Keratinocyte (primary cell): ENCODE data around the gene DHRS4. TPM values are rescaled to one million over a fixed set of nuclear protein-coding genes. Genes with fewer than 3 reads are reported as not detected.
"Not testable (repeated sequence)": the region's sequence is repeated elsewhere in the genome, so short reads cannot be mapped to it uniquely, and the experiment has no call there.

ENCODE experiments used
- DNase-seq: peaks from one replicate; pipeline ENCODE4 v3.0.0-alpha.2; 2011; ENCODE audit warnings: low read depth, missing footprints, low spot score
- FAIRE-seq: peaks from 2 replicates; lab custom pipeline; 2011; peaks lifted over from hg19 to GRCh38; lab: Jason Lieb, UNC
- H2AFZ ChIP-seq: 2 replicates; pipeline ENCODE4 v1.6.0; 2012; ENCODE audit warnings: low read length, control low read depth, inconsistent platforms; ENCODE audit not compliant: control insufficient read depth
- H3K27ac ChIP-seq: 2 replicates; pipeline ENCODE4 v1.5.1; 2011; ENCODE audit warnings: low read length; ENCODE audit not compliant: control insufficient read depth, insufficient read depth
- H3K27me3 ChIP-seq: 3 replicates; pipeline ENCODE4 v1.6.0; 2011; ENCODE audit warnings: low read length; ENCODE audit not compliant: control insufficient read depth, insufficient read depth; ENCODE audit errors: extremely low read depth
- H3K36me3 ChIP-seq, 2 experiments: 2 replicates in 1 of 2; 3 replicates in 1 of 2; pipeline ENCODE4 v1.5.1; 2011; ENCODE audit warnings: low read length in 2 of 2, mild to moderate bottlenecking in 1 of 2; ENCODE audit not compliant: control insufficient read depth in 2 of 2, insufficient read depth in 2 of 2; ENCODE audit errors: extremely low read depth in 1 of 2
- H3K4me1 ChIP-seq: 3 replicates; pipeline ENCODE4 v1.5.1; 2011; ENCODE audit warnings: low read length; ENCODE audit not compliant: control insufficient read depth, insufficient read depth; ENCODE audit errors: extremely low read depth
- H3K4me2 ChIP-seq: 3 replicates; pipeline ENCODE4 v1.6.0; 2011; ENCODE audit warnings: low read depth, low read length; ENCODE audit not compliant: control insufficient read depth, insufficient read depth; ENCODE audit errors: extremely low read depth
- H3K4me3 ChIP-seq, 3 experiments: fragments of 200-600 bp in 1 of 3; sonication (generic) in 1 of 3; 2 replicates in 2 of 3; 3 replicates in 1 of 3; pipeline ENCODE4 v1.5.1; 2011 to 2016; ENCODE audit warnings: low read length in 3 of 3, mild to moderate bottlenecking in 3 of 3, control low read depth in 2 of 3, inconsistent platforms in 1 of 3, low read depth in 1 of 3, mixed read lengths in 1 of 3, mixed run types in 1 of 3, moderate library complexity in 1 of 3; ENCODE audit not compliant: control insufficient read depth in 2 of 3, insufficient read depth in 2 of 3; ENCODE audit errors: extremely low read depth in 1 of 3
- H3K79me2 ChIP-seq: 2 replicates; pipeline ENCODE4 v1.6.0; 2012; ENCODE audit warnings: low read length; ENCODE audit not compliant: control insufficient read depth, insufficient read depth
- H3K9ac ChIP-seq: 3 replicates; pipeline ENCODE4 v1.6.0; 2011; ENCODE audit warnings: low read length; ENCODE audit not compliant: control insufficient read depth, insufficient read depth; ENCODE audit errors: extremely low read depth
- H3K9me1 ChIP-seq: 3 replicates; pipeline ENCODE4 v1.6.0; 2011; ENCODE audit warnings: low read length; ENCODE audit not compliant: control insufficient read depth, insufficient read depth; ENCODE audit errors: extremely low read depth
- H3K9me3 ChIP-seq: 2 replicates; pipeline ENCODE4 v1.5.1; 2012; ENCODE audit warnings: low read depth, low read length; ENCODE audit not compliant: control insufficient read depth
- H4K20me1 ChIP-seq: 3 replicates; pipeline ENCODE4 v1.6.0; 2011; ENCODE audit warnings: low read length; ENCODE audit not compliant: control insufficient read depth, insufficient read depth; ENCODE audit errors: extremely low read depth
- dilution Hi-C: fragments of 300-500 bp; cut with MboI; formaldehyde crosslinking; loops from one replicate; pipeline ENCODE4 v1.7.0; 2020; ENCODE audit warnings: low sequenced_read_pairs; ENCODE audit not compliant: extremely low pct_ligation_motif_present
- polyA plus RNA-seq, 5 experiments: library from polyadenylated mRNA; depleted of rRNA in 3 of 5; stranded (reverse) in 3 of 5; stranded (forward) in 1 of 5; unstranded in 1 of 5; fragments of >200 nt; gene quantifications; 1 replicate in 1 of 5; 2 replicates in 3 of 5; 3 replicates in 1 of 5; pipeline versions ENCODE4 v1.2.1 to v1.2.3, GENCODE V29; 2011 to 2012; ENCODE audit warnings: missing spikeins in 2 of 5, low read depth in 1 of 5, low replicate concordance in 1 of 5

The DHRS4 gene
- polyA plus RNA-seq, 1 donor (not counting 4 experiments of a cell fraction or from before 2014, with no cell fraction given) = 22.8 TPM

GRCh38 chr14:23955811-23956210, 2.2 kb downstream of the DHRS4 start:
- H3K4me1 ChIP-seq, H3K27me3 ChIP-seq, H3K4me3 ChIP-seq, H3K9me3 ChIP-seq, H3K36me3 ChIP-seq, FAIRE-seq, dilution Hi-C loops, H3K27ac ChIP-seq, H2AFZ ChIP-seq, H3K9me1 ChIP-seq, DNase-seq, H3K79me2 ChIP-seq, H3K9ac ChIP-seq, H4K20me1 ChIP-seq, H3K4me2 ChIP-seq: not testable (repeated sequence)

GRCh38 chr14:23957913-23958569, 4.5 kb downstream of the DHRS4 start:
- H3K9me3 ChIP-seq, H2AFZ ChIP-seq, H3K4me1 ChIP-seq, H3K36me3 ChIP-seq, H3K9me1 ChIP-seq, DNase-seq, H3K27ac ChIP-seq, H3K9ac ChIP-seq, dilution Hi-C loops, FAIRE-seq, H4K20me1 ChIP-seq, H3K27me3 ChIP-seq, H3K4me3 ChIP-seq, H3K79me2 ChIP-seq, H3K4me2 ChIP-seq: not testable (repeated sequence)

- H3K36me3 ChIP-seq, FAIRE-seq, dilution Hi-C loops: not testable (repeated sequence)
These were observed 7.3 kb downstream of the DHRS4 start for GRCh38 chr14:23960899-23961298.

GRCh38 chr14:23961704-23962103, 8.1 kb downstream of the DHRS4 start:
- H2AFZ ChIP-seq, H3K79me2 ChIP-seq, dilution Hi-C loops, H3K9me3 ChIP-seq, H4K20me1 ChIP-seq, H3K9me1 ChIP-seq, DNase-seq, H3K4me3 ChIP-seq, H3K36me3 ChIP-seq, H3K27ac ChIP-seq, H3K9ac ChIP-seq, H3K4me1 ChIP-seq, H3K4me2 ChIP-seq, H3K27me3 ChIP-seq, FAIRE-seq: not testable (repeated sequence)

More at GRCh38 chr14:23960899-23961298, 7.3 kb downstream of the DHRS4 start:
- not testable (repeated sequence) for H4K20me1 ChIP-seq, H3K27me3 ChIP-seq, H2AFZ ChIP-seq, H3K4me1 ChIP-seq, H3K9me3 ChIP-seq, H3K9ac ChIP-seq, H3K4me3 ChIP-seq, H3K9me1 ChIP-seq, DNase-seq, H3K4me2 ChIP-seq, H3K79me2 ChIP-seq, H3K27ac ChIP-seq

GRCh38 chr14:23969130-23969480, 15.5 kb downstream of the DHRS4 start:
- dilution Hi-C loops, H3K4me3 ChIP-seq, H3K36me3 ChIP-seq: not testable (repeated sequence)

More at GRCh38 chr14:23969130-23969480, 15.5 kb downstream of the DHRS4 start:
- H3K79me2 ChIP-seq, H3K27me3 ChIP-seq, FAIRE-seq, H3K9ac ChIP-seq, H2AFZ ChIP-seq, H3K4me1 ChIP-seq, H4K20me1 ChIP-seq, H3K9me3 ChIP-seq, H3K9me1 ChIP-seq, H3K4me2 ChIP-seq, DNase-seq, H3K27ac ChIP-seq: not testable (repeated sequence)
